HG02870 (cell line): ENCODE measurements around the gene RNF224.

ENCODE experiments used
- ATAC-seq: cut with Tn5 transposase; IDR thresholded peaks from one replicate; pipeline ENCODE4 v1.9.1; 2021; ENCODE audit warnings: mild to moderate bottlenecking, moderate library complexity; ENCODE audit not compliant: unreplicated experiment

Gene RNF224

GRCh38 chr9:137225699-137226331 is 1.5 kb upstream of the RNF224 start:
- ATAC-seq, result no peak

- ATAC-seq, result no peak
These were observed 806 bp upstream of the RNF224 start for GRCh38 chr9:137226338-137227053.

GRCh38 chr9:137227853-137228505 is 677 bp downstream of the RNF224 start:
- no peak for ATAC-seq

- ATAC-seq, result no peak
These were observed 1.2 kb downstream of the RNF224 start for GRCh38 chr9:137228506-137228967.

- ATAC-seq, result no peak
These were observed 1.9 kb downstream of the RNF224 start for GRCh38 chr9:137228968-137229896.

- no peak for ATAC-seq
These were observed 2.8 kb downstream of the RNF224 start for GRCh38 chr9:137229903-137230704.

GRCh38 chr9:137230705-137231371 is 3.5 kb downstream of the RNF224 start, which contains the start of gene SLC34A3:
TSS of gene SLC34A3 (plus strand) at chr9:137230901. CDS start at chr9:137231703, 802 bp downstream.
- no peak for ATAC-seq

GRCh38 chr9:137231372-137232039 is 4.2 kb downstream of the RNF224 start:
- ATAC-seq, result no peak

GRCh38 chr9:137232101-137232500 is 4.8 kb downstream of the RNF224 start:
- no peak for ATAC-seq

- ATAC-seq, result no peak
These were observed 5.2 kb downstream of the RNF224 start for GRCh38 chr9:137232510-137232909.

GRCh38 chr9:137233143-137233980 is 6.1 kb downstream of the RNF224 start:
- ATAC-seq, result no peak

GRCh38 chr9:137234055-137234697 is 6.9 kb downstream of the RNF224 start:
- no peak for ATAC-seq

- ATAC-seq, result no peak
These were observed 7.6 kb downstream of the RNF224 start for GRCh38 chr9:137234758-137235423.

- no peak for ATAC-seq
These were observed 8.3 kb downstream of the RNF224 start for GRCh38 chr9:137235424-137236237.

- no peak for ATAC-seq
These were observed 9.1 kb downstream of the RNF224 start for GRCh38 chr9:137236238-137236935.
